Keratinocyte (primary cell): ENCODE data around the gene TOX2. TPM values are rescaled to one million over a fixed set of nuclear protein-coding genes. Genes with fewer than 3 reads are reported as not detected.

Source experiments
- DNase-seq: peaks from one replicate; pipeline ENCODE4 v3.0.0-alpha.2; 2011; ENCODE audit warnings: low read depth, missing footprints, low spot score
- FAIRE-seq: peaks from 2 replicates; lab custom pipeline; 2011; peaks lifted over from hg19 to GRCh38; lab: Jason Lieb, UNC
- H2AFZ ChIP-seq: 2 replicates; pipeline ENCODE4 v1.6.0; 2012; ENCODE audit warnings: low read length, control low read depth, inconsistent platforms; ENCODE audit not compliant: control insufficient read depth
- H3K27ac ChIP-seq: 2 replicates; pipeline ENCODE4 v1.5.1; 2011; ENCODE audit warnings: low read length; ENCODE audit not compliant: control insufficient read depth, insufficient read depth
- H3K27me3 ChIP-seq: 3 replicates; pipeline ENCODE4 v1.6.0; 2011; ENCODE audit warnings: low read length; ENCODE audit not compliant: control insufficient read depth, insufficient read depth; ENCODE audit errors: extremely low read depth
- H3K36me3 ChIP-seq, 2 experiments: 2 replicates in 1 of 2; 3 replicates in 1 of 2; pipeline ENCODE4 v1.5.1; 2011; ENCODE audit warnings: low read length in 2 of 2, mild to moderate bottlenecking in 1 of 2; ENCODE audit not compliant: control insufficient read depth in 2 of 2, insufficient read depth in 2 of 2; ENCODE audit errors: extremely low read depth in 1 of 2
- H3K4me1 ChIP-seq: 3 replicates; pipeline ENCODE4 v1.5.1; 2011; ENCODE audit warnings: low read length; ENCODE audit not compliant: control insufficient read depth, insufficient read depth; ENCODE audit errors: extremely low read depth
- H3K4me2 ChIP-seq: 3 replicates; pipeline ENCODE4 v1.6.0; 2011; ENCODE audit warnings: low read depth, low read length; ENCODE audit not compliant: control insufficient read depth, insufficient read depth; ENCODE audit errors: extremely low read depth
- H3K4me3 ChIP-seq, 3 experiments: fragments of 200-600 bp in 1 of 3; sonication (generic) in 1 of 3; 2 replicates in 2 of 3; 3 replicates in 1 of 3; pipeline ENCODE4 v1.5.1; 2011 to 2016; ENCODE audit warnings: low read length in 3 of 3, mild to moderate bottlenecking in 3 of 3, control low read depth in 2 of 3, inconsistent platforms in 1 of 3, low read depth in 1 of 3, mixed read lengths in 1 of 3, mixed run types in 1 of 3, moderate library complexity in 1 of 3; ENCODE audit not compliant: control insufficient read depth in 2 of 3, insufficient read depth in 2 of 3; ENCODE audit errors: extremely low read depth in 1 of 3
- H3K79me2 ChIP-seq: 2 replicates; pipeline ENCODE4 v1.6.0; 2012; ENCODE audit warnings: low read length; ENCODE audit not compliant: control insufficient read depth, insufficient read depth
- H3K9ac ChIP-seq: 3 replicates; pipeline ENCODE4 v1.6.0; 2011; ENCODE audit warnings: low read length; ENCODE audit not compliant: control insufficient read depth, insufficient read depth; ENCODE audit errors: extremely low read depth
- H3K9me1 ChIP-seq: 3 replicates; pipeline ENCODE4 v1.6.0; 2011; ENCODE audit warnings: low read length; ENCODE audit not compliant: control insufficient read depth, insufficient read depth; ENCODE audit errors: extremely low read depth
- H3K9me3 ChIP-seq: 2 replicates; pipeline ENCODE4 v1.5.1; 2012; ENCODE audit warnings: low read depth, low read length; ENCODE audit not compliant: control insufficient read depth
- H4K20me1 ChIP-seq: 3 replicates; pipeline ENCODE4 v1.6.0; 2011; ENCODE audit warnings: low read length; ENCODE audit not compliant: control insufficient read depth, insufficient read depth; ENCODE audit errors: extremely low read depth
- EZH2 ChIP-seq: IDR thresholded peaks from one replicate; pipeline ENCODE4 v1.6.1; 2012; ENCODE audit warnings: inconsistent platforms, mild to moderate bottlenecking, low read length, moderate library complexity
- dilution Hi-C: fragments of 300-500 bp; cut with MboI; formaldehyde crosslinking; loops from one replicate; pipeline ENCODE4 v1.7.0; 2020; ENCODE audit warnings: low sequenced_read_pairs; ENCODE audit not compliant: extremely low pct_ligation_motif_present
- polyA plus RNA-seq, 5 experiments: library from polyadenylated mRNA; depleted of rRNA in 3 of 5; stranded (reverse) in 3 of 5; stranded (forward) in 1 of 5; unstranded in 1 of 5; fragments of >200 nt; gene quantifications; 1 replicate in 1 of 5; 2 replicates in 3 of 5; 3 replicates in 1 of 5; pipeline versions ENCODE4 v1.2.1 to v1.2.3, GENCODE V29; 2011 to 2012; ENCODE audit warnings: missing spikeins in 2 of 5, low read depth in 1 of 5, low replicate concordance in 1 of 5
- TF ChIP-seq, protein P1 (sequence below), 3 experiments: IDR thresholded peaks in 1 of 3; conservative IDR thresholded peaks in 1 of 3; optimal IDR thresholded peaks in 1 of 3; 2 replicates in 2 of 3; 3 replicates in 1 of 3; pipeline versions ENCODE3 to v1.5.1; 2011; ENCODE audit warnings: low read length in 3 of 3, mild to moderate bottlenecking in 3 of 3, moderate library complexity in 2 of 3, control low read depth in 1 of 3, inconsistent platforms in 1 of 3; ENCODE audit not compliant: insufficient read depth in 2 of 3; ENCODE audit errors: extremely low read depth in 1 of 3

Gene TOX2
- polyA plus RNA-seq, 1 donor (not counting 4 experiments of a cell fraction or from before 2014, with no cell fraction given): 0.20 TPM

DNA sequence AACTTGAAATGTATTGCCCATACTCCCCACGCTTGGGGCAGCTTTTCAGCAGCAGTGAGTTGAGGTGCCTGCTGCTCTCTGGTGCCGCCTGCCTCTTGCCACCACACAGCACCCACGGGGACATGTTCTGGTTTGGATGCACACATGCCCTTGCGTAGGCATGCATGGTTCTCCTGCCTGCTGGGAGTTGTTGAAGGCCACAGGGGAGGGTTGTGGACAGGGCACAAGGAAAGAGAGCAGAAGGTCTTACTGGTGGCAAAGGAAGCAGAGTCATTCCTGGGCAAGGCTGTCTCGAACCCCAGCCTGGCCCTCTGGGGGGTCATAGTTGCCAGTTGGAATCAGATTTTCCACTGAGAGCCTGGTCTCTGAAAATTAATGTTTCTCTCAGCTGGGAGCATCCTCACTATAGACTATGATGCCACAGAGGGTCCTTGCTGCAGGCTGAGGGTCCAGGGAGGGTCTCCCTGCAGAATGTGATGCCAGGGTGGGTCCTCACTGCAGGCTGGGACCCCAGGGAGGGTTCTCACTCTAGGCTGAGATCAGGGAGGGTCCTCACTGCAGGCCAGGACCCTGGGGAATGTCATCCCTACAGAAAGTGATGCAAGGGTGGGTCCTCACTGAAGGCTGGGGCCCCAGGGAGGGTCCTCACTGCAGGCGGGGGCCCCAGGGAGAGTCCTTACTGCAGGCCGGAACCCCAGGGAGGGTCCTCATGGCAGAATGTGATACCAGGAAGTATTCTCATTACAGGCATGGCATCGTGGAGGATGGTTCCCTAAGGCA lies 59.2 kb downstream of the TOX2 start:
- H3K9me3 ChIP-seq: no peaks in the 10 kb centered on the region
- H3K4me3 ChIP-seq: no peak overlapping the region
- H3K4me1 ChIP-seq: peaks cover 17% of the 10 kb centered on the region
- dilution Hi-C loops: no loop called here
- H3K36me3 ChIP-seq: no peaks in the 10 kb centered on the region
- no peak overlapping the region for H2AFZ ChIP-seq
- H3K9me1 ChIP-seq: no peaks in the 10 kb centered on the region
- no peak overlapping the region for H3K4me2 ChIP-seq
- no peak overlapping the region for H3K9ac ChIP-seq
- no peak for DNase-seq
- TF ChIP-seq EZH2: no peak
- TF ChIP-seq, protein P1, sequence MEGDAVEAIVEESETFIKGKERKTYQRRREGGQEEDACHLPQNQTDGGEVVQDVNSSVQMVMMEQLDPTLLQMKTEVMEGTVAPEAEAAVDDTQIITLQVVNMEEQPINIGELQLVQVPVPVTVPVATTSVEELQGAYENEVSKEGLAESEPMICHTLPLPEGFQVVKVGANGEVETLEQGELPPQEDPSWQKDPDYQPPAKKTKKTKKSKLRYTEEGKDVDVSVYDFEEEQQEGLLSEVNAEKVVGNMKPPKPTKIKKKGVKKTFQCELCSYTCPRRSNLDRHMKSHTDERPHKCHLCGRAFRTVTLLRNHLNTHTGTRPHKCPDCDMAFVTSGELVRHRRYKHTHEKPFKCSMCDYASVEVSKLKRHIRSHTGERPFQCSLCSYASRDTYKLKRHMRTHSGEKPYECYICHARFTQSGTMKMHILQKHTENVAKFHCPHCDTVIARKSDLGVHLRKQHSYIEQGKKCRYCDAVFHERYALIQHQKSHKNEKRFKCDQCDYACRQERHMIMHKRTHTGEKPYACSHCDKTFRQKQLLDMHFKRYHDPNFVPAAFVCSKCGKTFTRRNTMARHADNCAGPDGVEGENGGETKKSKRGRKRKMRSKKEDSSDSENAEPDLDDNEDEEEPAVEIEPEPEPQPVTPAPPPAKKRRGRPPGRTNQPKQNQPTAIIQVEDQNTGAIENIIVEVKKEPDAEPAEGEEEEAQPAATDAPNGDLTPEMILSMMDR (optimal IDR thresholded peaks at IDR 0.05 in 1 of 3, IDR thresholded peaks at IDR 0.05 in 1 of 3, conservative IDR thresholded peaks at IDR 0.05 in 1 of 3; ENCODE audit: extremely low read depth in 1 of 3, insufficient read depth in 2 of 3, low read length in 3 of 3): peak in 1 of 3 experiments; percentile 16
- no peaks in the 10 kb centered on the region for H3K27me3 ChIP-seq
- H3K79me2 ChIP-seq: no peaks in the 10 kb centered on the region
- H4K20me1 ChIP-seq: no peaks in the 10 kb centered on the region
- no peak for FAIRE-seq
- H3K27ac ChIP-seq: no peak overlapping the region

DNA sequence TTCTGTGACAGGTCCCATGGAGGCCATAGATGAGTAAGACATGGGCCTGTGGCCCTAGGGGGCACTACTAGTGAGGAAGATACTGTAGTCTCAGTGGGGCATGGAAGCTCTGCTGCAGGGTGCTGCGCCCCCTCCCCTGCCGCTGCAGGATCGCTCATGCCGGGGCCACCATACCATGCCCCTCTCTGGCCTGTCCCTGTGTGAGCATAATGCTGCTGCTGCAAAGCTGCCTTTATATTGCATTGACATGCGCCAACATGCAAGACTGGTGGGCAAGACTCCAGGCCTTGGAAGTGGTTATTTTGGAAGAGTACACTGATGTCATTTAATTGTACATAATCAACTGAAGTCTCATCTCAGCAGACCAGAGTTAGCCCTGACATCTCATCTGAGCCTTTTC lies 60.0 kb downstream of the TOX2 start:
- H3K9me3 ChIP-seq: no peaks in the 10 kb centered on the region
- no peaks in the 10 kb centered on the region for H3K27me3 ChIP-seq
- H3K79me2 ChIP-seq: no peaks in the 10 kb centered on the region
- H3K36me3 ChIP-seq: no peaks in the 10 kb centered on the region
- H3K4me1 ChIP-seq: peaks cover 17% of the 10 kb centered on the region
- peak overlapping the region; percentile 53 for H3K4me2 ChIP-seq
- H4K20me1 ChIP-seq: no peaks in the 10 kb centered on the region
- no peak for FAIRE-seq
- H3K4me3 ChIP-seq: no peak overlapping the region
- no peak overlapping the region for H2AFZ ChIP-seq
- H3K27ac ChIP-seq: peak overlapping the region; percentile 74
- H3K9ac ChIP-seq: peak overlapping the region; percentile 0
- H3K9me1 ChIP-seq: no peaks in the 10 kb centered on the region
- TF ChIP-seq, protein P1 (optimal IDR thresholded peaks at IDR 0.05 in 1 of 3, IDR thresholded peaks at IDR 0.05 in 1 of 3, conservative IDR thresholded peaks at IDR 0.05 in 1 of 3; ENCODE audit: extremely low read depth in 1 of 3, insufficient read depth in 2 of 3, low read length in 3 of 3): no peak
- TF ChIP-seq EZH2: no peak
- no peak for DNase-seq
- dilution Hi-C loops: no loop called here
